ENCODE measurements around the gene NCOR1. TPM values are rescaled to one million over a fixed set of nuclear protein-coding genes. Genes with fewer than 3 reads are reported as not detected.

NCOR1 gene
- total and polyA plus RNA-seq, 9 of the 15 experiments (the other 6 are each of a cell fraction or from before 2014, with no cell fraction given) = 20.2 to 66.5 (median 50.9) TPM

- TF ChIP-seq, protein P1, sequence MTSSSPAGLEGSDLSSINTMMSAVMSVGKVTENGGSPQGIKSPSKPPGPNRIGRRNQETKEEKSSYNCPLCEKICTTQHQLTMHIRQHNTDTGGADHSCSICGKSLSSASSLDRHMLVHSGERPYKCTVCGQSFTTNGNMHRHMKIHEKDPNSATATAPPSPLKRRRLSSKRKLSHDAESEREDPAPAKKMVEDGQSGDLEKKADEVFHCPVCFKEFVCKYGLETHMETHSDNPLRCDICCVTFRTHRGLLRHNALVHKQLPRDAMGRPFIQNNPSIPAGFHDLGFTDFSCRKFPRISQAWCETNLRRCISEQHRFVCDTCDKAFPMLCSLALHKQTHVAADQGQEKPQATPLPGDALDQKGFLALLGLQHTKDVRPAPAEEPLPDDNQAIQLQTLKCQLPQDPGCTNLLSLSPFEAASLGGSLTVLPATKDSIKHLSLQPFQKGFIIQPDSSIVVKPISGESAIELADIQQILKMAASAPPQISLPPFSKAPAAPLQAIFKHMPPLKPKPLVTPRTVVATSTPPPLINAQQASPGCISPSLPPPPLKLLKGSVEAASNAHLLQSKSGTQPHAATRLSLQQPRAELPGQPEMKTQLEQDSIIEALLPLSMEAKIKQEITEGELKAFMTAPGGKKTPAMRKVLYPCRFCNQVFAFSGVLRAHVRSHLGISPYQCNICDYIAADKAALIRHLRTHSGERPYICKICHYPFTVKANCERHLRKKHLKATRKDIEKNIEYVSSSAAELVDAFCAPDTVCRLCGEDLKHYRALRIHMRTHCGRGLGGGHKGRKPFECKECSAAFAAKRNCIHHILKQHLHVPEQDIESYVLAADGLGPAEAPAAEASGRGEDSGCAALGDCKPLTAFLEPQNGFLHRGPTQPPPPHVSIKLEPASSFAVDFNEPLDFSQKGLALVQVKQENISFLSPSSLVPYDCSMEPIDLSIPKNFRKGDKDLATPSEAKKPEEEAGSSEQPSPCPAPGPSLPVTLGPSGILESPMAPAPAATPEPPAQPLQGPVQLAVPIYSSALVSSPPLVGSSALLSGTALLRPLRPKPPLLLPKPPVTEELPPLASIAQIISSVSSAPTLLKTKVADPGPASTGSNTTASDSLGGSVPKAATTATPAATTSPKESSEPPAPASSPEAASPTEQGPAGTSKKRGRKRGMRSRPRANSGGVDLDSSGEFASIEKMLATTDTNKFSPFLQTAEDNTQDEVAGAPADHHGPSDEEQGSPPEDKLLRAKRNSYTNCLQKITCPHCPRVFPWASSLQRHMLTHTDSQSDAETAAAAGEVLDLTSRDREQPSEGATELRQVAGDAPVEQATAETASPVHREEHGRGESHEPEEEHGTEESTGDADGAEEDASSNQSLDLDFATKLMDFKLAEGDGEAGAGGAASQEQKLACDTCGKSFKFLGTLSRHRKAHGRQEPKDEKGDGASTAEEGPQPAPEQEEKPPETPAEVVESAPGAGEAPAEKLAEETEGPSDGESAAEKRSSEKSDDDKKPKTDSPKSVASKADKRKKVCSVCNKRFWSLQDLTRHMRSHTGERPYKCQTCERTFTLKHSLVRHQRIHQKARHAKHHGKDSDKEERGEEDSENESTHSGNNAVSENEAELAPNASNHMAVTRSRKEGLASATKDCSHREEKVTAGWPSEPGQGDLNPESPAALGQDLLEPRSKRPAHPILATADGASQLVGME (CRISPR knock-in tag; IDR thresholded peaks at IDR 0.05) = no peak
- TF ChIP-seq RAD51 (IDR thresholded peaks at IDR 0.05; ENCODE audit: borderline replicate concordance, low read depth) (no peak), STAT5B (CRISPR knock-in tag; IDR thresholded peaks at IDR 0.05) (no peak), ZNF197 (CRISPR knock-in tag; IDR thresholded peaks at IDR 0.05; ENCODE audit: low read depth) (no peak), ESRRB (CRISPR knock-in tag; IDR thresholded peaks at IDR 0.05; ENCODE audit: borderline replicate concordance) (no peak), CBX1 (IDR thresholded peaks at IDR 0.05; ENCODE audit: low read depth) (no peak), ZNF24 (IDR thresholded peaks at IDR 0.05) (no peak), SAFB (IDR thresholded peaks at IDR 0.05; ENCODE audit: borderline replicate concordance, low read depth, low read length) (no peak), ZNF449 (CRISPR knock-in tag; IDR thresholded peaks at IDR 0.05) (no peak), RBM17 (IDR thresholded peaks at IDR 0.05; ENCODE audit: borderline replicate concordance, low read depth, low read length) (no peak)
- TF ChIP-seq, protein P2, sequence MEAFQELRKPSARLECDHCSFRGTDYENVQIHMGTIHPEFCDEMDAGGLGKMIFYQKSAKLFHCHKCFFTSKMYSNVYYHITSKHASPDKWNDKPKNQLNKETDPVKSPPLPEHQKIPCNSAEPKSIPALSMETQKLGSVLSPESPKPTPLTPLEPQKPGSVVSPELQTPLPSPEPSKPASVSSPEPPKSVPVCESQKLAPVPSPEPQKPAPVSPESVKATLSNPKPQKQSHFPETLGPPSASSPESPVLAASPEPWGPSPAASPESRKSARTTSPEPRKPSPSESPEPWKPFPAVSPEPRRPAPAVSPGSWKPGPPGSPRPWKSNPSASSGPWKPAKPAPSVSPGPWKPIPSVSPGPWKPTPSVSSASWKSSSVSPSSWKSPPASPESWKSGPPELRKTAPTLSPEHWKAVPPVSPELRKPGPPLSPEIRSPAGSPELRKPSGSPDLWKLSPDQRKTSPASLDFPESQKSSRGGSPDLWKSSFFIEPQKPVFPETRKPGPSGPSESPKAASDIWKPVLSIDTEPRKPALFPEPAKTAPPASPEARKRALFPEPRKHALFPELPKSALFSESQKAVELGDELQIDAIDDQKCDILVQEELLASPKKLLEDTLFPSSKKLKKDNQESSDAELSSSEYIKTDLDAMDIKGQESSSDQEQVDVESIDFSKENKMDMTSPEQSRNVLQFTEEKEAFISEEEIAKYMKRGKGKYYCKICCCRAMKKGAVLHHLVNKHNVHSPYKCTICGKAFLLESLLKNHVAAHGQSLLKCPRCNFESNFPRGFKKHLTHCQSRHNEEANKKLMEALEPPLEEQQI (IDR thresholded peaks at IDR 0.05) = no peak
- TF ChIP-seq, protein P3, sequence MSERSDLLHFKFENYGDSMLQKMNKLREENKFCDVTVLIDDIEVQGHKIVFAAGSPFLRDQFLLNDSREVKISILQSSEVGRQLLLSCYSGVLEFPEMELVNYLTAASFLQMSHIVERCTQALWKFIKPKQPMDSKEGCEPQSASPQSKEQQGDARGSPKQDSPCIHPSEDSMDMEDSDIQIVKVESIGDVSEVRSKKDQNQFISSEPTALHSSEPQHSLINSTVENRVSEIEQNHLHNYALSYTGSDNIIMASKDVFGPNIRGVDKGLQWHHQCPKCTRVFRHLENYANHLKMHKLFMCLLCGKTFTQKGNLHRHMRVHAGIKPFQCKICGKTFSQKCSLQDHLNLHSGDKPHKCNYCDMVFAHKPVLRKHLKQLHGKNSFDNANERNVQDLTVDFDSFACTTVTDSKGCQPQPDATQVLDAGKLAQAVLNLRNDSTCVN (CRISPR knock-in tag; IDR thresholded peaks at IDR 0.05) = no peak
- TF ChIP-seq, protein P4, sequence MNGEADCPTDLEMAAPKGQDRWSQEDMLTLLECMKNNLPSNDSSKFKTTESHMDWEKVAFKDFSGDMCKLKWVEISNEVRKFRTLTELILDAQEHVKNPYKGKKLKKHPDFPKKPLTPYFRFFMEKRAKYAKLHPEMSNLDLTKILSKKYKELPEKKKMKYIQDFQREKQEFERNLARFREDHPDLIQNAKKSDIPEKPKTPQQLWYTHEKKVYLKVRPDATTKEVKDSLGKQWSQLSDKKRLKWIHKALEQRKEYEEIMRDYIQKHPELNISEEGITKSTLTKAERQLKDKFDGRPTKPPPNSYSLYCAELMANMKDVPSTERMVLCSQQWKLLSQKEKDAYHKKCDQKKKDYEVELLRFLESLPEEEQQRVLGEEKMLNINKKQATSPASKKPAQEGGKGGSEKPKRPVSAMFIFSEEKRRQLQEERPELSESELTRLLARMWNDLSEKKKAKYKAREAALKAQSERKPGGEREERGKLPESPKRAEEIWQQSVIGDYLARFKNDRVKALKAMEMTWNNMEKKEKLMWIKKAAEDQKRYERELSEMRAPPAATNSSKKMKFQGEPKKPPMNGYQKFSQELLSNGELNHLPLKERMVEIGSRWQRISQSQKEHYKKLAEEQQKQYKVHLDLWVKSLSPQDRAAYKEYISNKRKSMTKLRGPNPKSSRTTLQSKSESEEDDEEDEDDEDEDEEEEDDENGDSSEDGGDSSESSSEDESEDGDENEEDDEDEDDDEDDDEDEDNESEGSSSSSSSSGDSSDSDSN (IDR thresholded peaks at IDR 0.05; ENCODE audit: borderline replicate concordance in 1 of 2, low read depth in 2 of 2, low read length in 2 of 2) = peak in 1 of 2 experiments; percentile 87; a peak in 2 of 4 replicates
Observed at GRCh38 chr17:15999141-15999973, 216.0 kb downstream of the NCOR1 start, which contains the start of the genes TTC19 and ZSWIM7 (continued).
